Lower leg skin (tissue), 4 donors: ENCODE data around the gene KRT81. TPM values are rescaled to one million over a fixed set of nuclear protein-coding genes. Genes with fewer than 3 reads are reported as not detected.
A peak's percentile ranks its signal among the peaks of the same experiment; 100 is the strongest.

Source experiments
- DNase-seq, 2 donors: peaks; one replicate each; pipeline ENCODE4 v3.0.0-alpha.2; 2019; ENCODE audit warnings: low spot score in 2 of 2
- H3K4me3 ChIP-seq: fragments of 200-600 bp; sonication (generic); 2 replicates; pipeline ENCODE4 v1.5.1; 2017; ENCODE audit warnings: mild to moderate bottlenecking, low read depth; ENCODE audit not compliant: poor library complexity, severe bottlenecking
- POLR2A ChIP-seq, 2 donors: fragments of 450-650 bp; IDR thresholded peaks; one replicate each; pipeline ENCODE4 v1.6.1; 2016 to 2017; ENCODE audit warnings: antibody characterized with exemption in 2 of 2, mild to moderate bottlenecking in 1 of 2, moderate library complexity in 1 of 2
- WGBS, 2 donors: methylation state at CpG; one replicate each; pipeline ENCODE4 v1.1.5; 2018; 5-methylcytosine and 5-hydroxymethylcytosine counted together
- intact Hi-C: fragments of 100-400 bp; cut with DNase I; formaldehyde crosslinking; loops from one replicate; pipeline ENCODE4 v1.15.0; 2023; ENCODE audit warnings: low total_unique reads
- total RNA-seq, 4 donors: library from RNA; depleted of rRNA; stranded (reverse); fragments of >200 nt; gene quantifications; one replicate each; pipeline ENCODE4 v1.1.0, GENCODE V29; 2016
- TF ChIP-seq, protein P1 (sequence below), 3 donors: fragments of 450-650 bp; IDR thresholded peaks; one replicate each; pipeline ENCODE4 v1.5.1; 2016; ENCODE audit warnings: antibody characterized with exemption in 3 of 3, mild to moderate bottlenecking in 3 of 3, moderate library complexity in 2 of 3

The KRT81 gene
- total RNA-seq, 4 donors from 2014 or later, result 0.37 to 204 (median 10.6) TPM; not detected in 1

DNA sequence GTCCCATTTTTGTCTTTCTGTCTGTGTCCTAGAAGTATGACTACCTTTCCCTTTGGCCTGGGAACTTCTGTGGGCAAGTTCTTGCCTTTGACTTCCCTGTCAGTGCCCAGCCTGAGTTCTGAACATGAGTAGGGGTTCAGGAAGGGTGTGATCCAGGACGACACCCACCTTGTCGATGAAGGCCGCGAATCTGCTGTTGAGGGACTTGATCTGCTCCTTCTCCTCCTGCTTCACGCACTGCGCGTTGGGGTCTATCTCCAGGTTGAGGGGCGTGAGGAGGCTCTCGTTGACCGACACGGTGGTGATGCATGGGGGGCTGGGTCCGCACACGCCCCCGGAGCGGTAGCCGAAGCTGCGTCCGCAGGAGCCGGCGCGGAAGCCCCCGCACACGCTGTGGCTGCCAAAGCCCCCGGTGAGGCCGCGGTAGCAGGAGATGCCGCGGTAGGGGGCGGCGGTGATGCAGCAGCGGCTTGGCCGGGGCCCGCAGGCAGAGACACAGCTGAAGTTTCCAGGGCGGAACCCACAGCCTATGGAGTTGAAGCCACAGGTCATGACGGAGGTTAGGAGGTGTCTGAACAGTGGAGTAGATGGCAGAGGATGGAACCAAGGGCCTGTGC is 29.6 kb upstream of the KRT81 start, which contains the start of gene KRT83:
TSS of gene KRT83 (minus strand) at position 615 of the 617 bp plus-strand sequence. CDS start at position 552, 63 bp downstream.
- TF ChIP-seq POLR2A (IDR thresholded peaks at IDR 0.05), result no peak
- TF ChIP-seq, protein P1, sequence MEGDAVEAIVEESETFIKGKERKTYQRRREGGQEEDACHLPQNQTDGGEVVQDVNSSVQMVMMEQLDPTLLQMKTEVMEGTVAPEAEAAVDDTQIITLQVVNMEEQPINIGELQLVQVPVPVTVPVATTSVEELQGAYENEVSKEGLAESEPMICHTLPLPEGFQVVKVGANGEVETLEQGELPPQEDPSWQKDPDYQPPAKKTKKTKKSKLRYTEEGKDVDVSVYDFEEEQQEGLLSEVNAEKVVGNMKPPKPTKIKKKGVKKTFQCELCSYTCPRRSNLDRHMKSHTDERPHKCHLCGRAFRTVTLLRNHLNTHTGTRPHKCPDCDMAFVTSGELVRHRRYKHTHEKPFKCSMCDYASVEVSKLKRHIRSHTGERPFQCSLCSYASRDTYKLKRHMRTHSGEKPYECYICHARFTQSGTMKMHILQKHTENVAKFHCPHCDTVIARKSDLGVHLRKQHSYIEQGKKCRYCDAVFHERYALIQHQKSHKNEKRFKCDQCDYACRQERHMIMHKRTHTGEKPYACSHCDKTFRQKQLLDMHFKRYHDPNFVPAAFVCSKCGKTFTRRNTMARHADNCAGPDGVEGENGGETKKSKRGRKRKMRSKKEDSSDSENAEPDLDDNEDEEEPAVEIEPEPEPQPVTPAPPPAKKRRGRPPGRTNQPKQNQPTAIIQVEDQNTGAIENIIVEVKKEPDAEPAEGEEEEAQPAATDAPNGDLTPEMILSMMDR (IDR thresholded peaks at IDR 0.05), result no peak
- intact Hi-C loops, result no loop called here
- WGBS, 2 donors, result 69 to 84% methylated on average over 22 to 35 of the region's 35 CpGs
- DNase-seq, result peak in 1 of 2 donors; percentile 71
- no peak within 1 kb of the TSS for H3K4me3 ChIP-seq

DNA sequence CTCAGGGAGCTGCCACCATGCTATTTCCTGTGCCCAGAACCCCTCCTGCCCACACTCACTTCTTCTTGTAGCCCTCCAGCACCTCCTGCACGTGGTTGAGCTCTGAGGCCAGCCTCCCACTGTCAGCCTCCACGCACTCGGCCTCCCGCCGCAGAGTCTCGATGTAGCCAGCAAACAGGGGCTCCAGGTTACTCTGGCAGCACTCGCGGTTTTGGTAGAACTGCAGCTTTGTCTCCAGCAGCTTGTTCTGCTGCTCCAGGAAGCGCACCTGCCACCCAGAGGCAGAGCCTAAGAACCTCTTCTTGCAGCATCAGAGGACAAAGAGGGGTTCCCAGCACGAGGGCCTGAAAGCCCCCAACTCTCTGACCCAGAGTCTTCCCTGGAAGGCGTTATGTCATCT is 27.8 kb upstream of the KRT81 start:
- WGBS, 2 donors, result 71 to 82% methylated on average over 11 of the region's 11 CpGs
- TF ChIP-seq, protein P1 (IDR thresholded peaks at IDR 0.05), result no peak
- TF ChIP-seq POLR2A (IDR thresholded peaks at IDR 0.05), result no peak
- intact Hi-C loops, result no loop called here
- peak in 1 of 2 donors; percentile 74 for DNase-seq
- H3K4me3 ChIP-seq, result no peak overlapping the region

GRCh38 chr12:52318241-52318990 is 27.1 kb upstream of the KRT81 start:
- 79 to 90% methylated on average over 11 of the region's 11 CpGs for WGBS, 2 donors
- peak in 1 of 2 donors; percentile 69 for DNase-seq
- TF ChIP-seq POLR2A (IDR thresholded peaks at IDR 0.05), result no peak
- TF ChIP-seq, protein P1 (IDR thresholded peaks at IDR 0.05), result no peak

DNA sequence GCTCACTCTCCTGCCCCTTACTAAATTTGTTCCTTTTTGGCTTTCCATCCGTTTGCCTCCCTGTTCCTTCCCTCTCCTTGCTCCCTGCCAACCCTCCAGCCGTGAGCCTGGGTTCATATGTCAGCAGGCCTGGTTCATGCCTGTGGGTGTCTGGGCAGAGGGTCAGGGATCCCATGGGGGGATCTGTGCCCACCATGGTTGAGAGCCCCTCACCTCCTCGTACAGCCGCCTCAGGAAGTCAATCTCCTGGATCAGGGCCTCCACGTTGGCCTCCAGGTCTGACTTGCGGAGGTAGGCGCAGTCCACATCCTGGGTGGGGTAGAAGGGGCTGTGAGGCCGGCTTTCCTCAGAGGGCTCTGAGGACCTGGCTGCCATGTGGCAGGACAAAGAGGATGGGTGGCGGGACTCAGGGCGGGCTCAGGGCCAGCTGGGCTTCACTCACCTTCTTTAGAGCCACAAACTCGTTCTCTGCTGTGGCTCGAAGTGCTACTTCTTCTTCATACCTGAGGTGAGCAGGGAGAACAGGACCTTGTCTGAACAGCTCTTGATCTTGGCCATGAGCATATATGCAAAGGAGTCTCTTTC is 26.2 kb upstream of the KRT81 start:
- intact Hi-C loops, result no loop called here
- TF ChIP-seq, protein P1 (IDR thresholded peaks at IDR 0.05), result no peak
- TF ChIP-seq POLR2A (IDR thresholded peaks at IDR 0.05), result no peak
- no peak overlapping the region for H3K4me3 ChIP-seq
- WGBS, 2 donors, result 85% methylated on average over 10 to 11 of the region's 12 CpGs
- peak in 1 of 2 donors; percentile 78 for DNase-seq

More at GRCh38 chr12:52318241-52318990, 27.1 kb upstream of the KRT81 start:
- H3K4me3 ChIP-seq, result no peak overlapping the region
- intact Hi-C loops, result no loop called here

DNA sequence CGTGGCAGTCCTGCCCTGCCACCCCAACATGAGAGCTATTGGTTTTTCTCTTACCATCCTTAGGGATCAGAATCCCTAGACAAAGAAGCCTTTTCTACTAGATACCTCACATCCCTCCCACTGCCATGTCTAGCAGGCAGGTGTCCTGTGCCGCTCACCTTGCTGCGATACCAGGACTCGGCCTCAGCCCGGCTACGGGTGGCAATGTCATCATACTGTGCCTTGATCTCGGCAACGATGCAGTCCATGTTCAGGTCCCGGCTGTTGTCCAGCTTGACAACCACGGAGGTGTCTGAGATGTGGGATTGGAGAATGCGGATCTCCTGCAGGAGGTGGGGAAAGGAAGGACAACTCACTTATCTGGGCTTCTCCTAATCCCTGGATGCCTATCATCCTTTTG is 25.4 kb upstream of the KRT81 start:
- 82 to 93% methylated on average over 11 of the region's 11 CpGs for WGBS, 2 donors
- DNase-seq, result peak in 1 of 2 donors; percentile 62
- no peak overlapping the region for H3K4me3 ChIP-seq
- intact Hi-C loops, result no loop called here
- TF ChIP-seq POLR2A (IDR thresholded peaks at IDR 0.05), result no peak
- TF ChIP-seq, protein P1 (IDR thresholded peaks at IDR 0.05), result no peak
